T-cell (primary cell): ENCODE results near the gene LRRN4CL. TPM values are rescaled to one million over a fixed set of nuclear protein-coding genes. Genes with fewer than 3 reads are reported as not detected.

Experiments used
- ATAC-seq, 4 experiments: fragments of 200-7000 bp in 3 of 4; fragments of 150-1000 bp in 1 of 4; cut with Tn5 transposase; replicated peaks in 1 of 4; 1 replicate in 3 of 4; 2 replicates in 1 of 4; pipeline ENCODE4 v1.10.0; 2021; ENCODE audit warnings: moderate library complexity in 3 of 4, mild to moderate bottlenecking in 2 of 4, moderate number of reproducible peaks in 1 of 4
- CTCF ChIA-PET, 2 donors: fragments of 300-600 bp; sonication (Branson Sonifier 250); formaldehyde crosslinking; loops; one replicate each; lab custom pipeline; 2022; ENCODE audit warnings: antibody characterized with exemption in 2 of 2; lab: Charles Lee
- POLR2A ChIA-PET, 2 donors: fragments of 300-600 bp; sonication (Branson Sonifier 250); formaldehyde crosslinking; loops; one replicate each; lab custom pipeline; 2022; ENCODE audit warnings: antibody characterized with exemption in 2 of 2; lab: Charles Lee
- DNase-seq, 35 experiments: peaks; one replicate each; pipeline versions ENCODE4 v3.0.0 to v3.0.0-alpha.2; 2013 to 2023
- H3K27ac ChIP-seq: one replicate; pipeline ENCODE4 v1.5.1; 2013; ENCODE audit warnings: low read length
- H3K27me3 ChIP-seq, 2 experiments: replicated peaks in 1 of 2; 1 replicate in 1 of 2; 2 replicates in 1 of 2; pipeline versions ENCODE4 v1.6.1 to v1.7.0; 2013; ENCODE audit warnings: low read length in 1 of 2, mixed read lengths in 1 of 2; ENCODE audit not compliant: control insufficient read depth in 2 of 2, insufficient read depth in 2 of 2; ENCODE audit errors: extremely low read depth in 1 of 2
- H3K36me3 ChIP-seq, 2 donors: 1 replicate in 1 of 2; 2 replicates in 1 of 2; pipeline versions ENCODE4 v1.6.1 to v1.7.0; 2013; ENCODE audit warnings: low read length in 1 of 2; ENCODE audit not compliant: control insufficient read depth in 2 of 2, insufficient read depth in 1 of 2; ENCODE audit errors: extremely low read depth in 1 of 2
- H3K4me1 ChIP-seq, 2 experiments: 1 replicate in 1 of 2; 2 replicates in 1 of 2; pipeline versions ENCODE4 v1.6.1 to v1.7.0; 2013; ENCODE audit warnings: low read length in 2 of 2, mixed read lengths in 1 of 2; ENCODE audit not compliant: insufficient read depth in 2 of 2, control insufficient read depth in 1 of 2; ENCODE audit errors: extremely low read depth in 1 of 2
- H3K4me3 ChIP-seq, 2 donors: 1 replicate in 1 of 2; 2 replicates in 1 of 2; pipeline versions ENCODE4 v1.5.1 to v1.7.0; 2013; ENCODE audit warnings: mild to moderate bottlenecking in 2 of 2, low read length in 1 of 2, moderate library complexity in 1 of 2; ENCODE audit not compliant: control insufficient read depth in 1 of 2; ENCODE audit errors: extremely low read depth in 1 of 2
- H3K9me3 ChIP-seq: 2 replicates; pipeline ENCODE4 v1.7.0; 2013
- H3K27ac Mint-ChIP-seq, 2 donors: one replicate each; pipeline ENCODE4 v1.8.0; 2020 to 2021; ENCODE audit warnings: mild to moderate bottlenecking in 2 of 2, mixed read lengths in 2 of 2
- H3K27me3 Mint-ChIP-seq, 2 donors: one replicate each; pipeline ENCODE4 v1.8.0; 2021 to 2022; ENCODE audit warnings: mixed read lengths in 2 of 2
- H3K36me3 Mint-ChIP-seq: one replicate; pipeline ENCODE4 v1.8.0; 2021; ENCODE audit warnings: mixed read lengths
- H3K4me1 Mint-ChIP-seq, 3 donors: one replicate each; pipeline ENCODE4 v1.8.0; 2020 to 2022; ENCODE audit warnings: mixed read lengths in 3 of 3, mild to moderate bottlenecking in 1 of 3
- H3K4me3 Mint-ChIP-seq, 3 donors: one replicate each; pipeline ENCODE4 v1.8.0; 2020 to 2022; ENCODE audit warnings: mild to moderate bottlenecking in 3 of 3, mixed read lengths in 3 of 3, moderate library complexity in 3 of 3
- H3K9me3 Mint-ChIP-seq, 3 donors: one replicate each; pipeline ENCODE4 v1.8.0; 2020 to 2022; ENCODE audit warnings: mixed read lengths in 3 of 3
- WGBS: methylation state at CpG from one replicate; pipeline ENCODE4 v1.1.5; 2013; ENCODE audit warnings: missing lambda C conversion rate; ENCODE audit not compliant: insufficient coverage; 5-methylcytosine and 5-hydroxymethylcytosine counted together
- total RNA-seq, 35 experiments: library from RNA in 6 of 35; stranded (reverse) in 6 of 35; fragments of 120-200 nt in 1 of 35; gene quantifications; one replicate each; pipeline versions ENCODE4 v1.2.1 to v1.2.4 and lab custom pipeline; 2013 to 2026

Gene LRRN4CL
- total RNA-seq, 5 donors from 2014 or later (not counting 1 experiment from before 2014, with no cell fraction given): 0.14 to 0.29 (median 0.19) TPM; not detected in 1

DNA sequence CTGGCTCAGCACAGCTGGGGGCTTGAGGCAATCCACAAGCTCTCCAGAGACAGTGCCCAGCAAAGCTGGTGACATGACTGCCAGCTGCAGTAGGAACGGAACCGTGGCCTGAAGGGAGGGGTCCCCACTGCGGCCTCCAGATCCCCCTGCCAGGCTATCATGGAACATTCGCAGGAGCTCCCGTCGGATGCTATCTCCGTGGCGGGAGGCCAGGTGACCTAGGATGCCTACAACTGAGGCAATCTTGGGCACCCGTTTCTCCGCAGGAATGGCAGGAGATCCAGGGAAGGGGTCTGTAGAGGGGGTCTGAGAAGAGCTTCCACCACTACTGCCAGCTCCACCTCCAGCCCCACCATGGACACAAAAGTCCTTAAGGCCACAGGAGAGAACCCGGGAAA, 40.4 kb downstream of the LRRN4CL start:
- Mint-ChIP-seq H3K27me3 (no peaks in the 10 kb centered on the region), H3K27ac (no peak overlapping the region), H3K4me1 (peaks cover 42 to 46% (median 43%) of the 10 kb centered on the region in 3 donors), H3K4me3 (no peak overlapping the region), H3K9me3 (no peaks in the 10 kb centered on the region), H3K36me3 (peaks cover 7% of the 10 kb centered on the region)
- Histone ChIP-seq H3K27ac (no peak overlapping the region), H3K4me3 (no peak overlapping the region), H3K36me3 (peaks cover 9 to 33% of the 10 kb centered on the region in 2 donors), H3K27me3 (no peaks in the 10 kb centered on the region), H3K9me3 (no peaks in the 10 kb centered on the region), H3K4me1 (peaks cover 16 to 65% of the 10 kb centered on the region in 2 experiments)
- ATAC-seq: no peak
- no peak for DNase-seq
- WGBS: 98% methylated on average over 6 of the region's 11 CpGs
- CTCF ChIA-PET: no interaction called here
- POLR2A ChIA-PET: interaction anchor here (0.6 to 1.2 kb wide), 5 partner anchors 11 to 75 kb away, joined by 3 to 6 read pairs (median 3); partner anchors contain the start of genes C11orf98 (in 1 of the 2), CSKMT (in 1 of the 2) and EEF1G (in 1 of the 2)

DNA sequence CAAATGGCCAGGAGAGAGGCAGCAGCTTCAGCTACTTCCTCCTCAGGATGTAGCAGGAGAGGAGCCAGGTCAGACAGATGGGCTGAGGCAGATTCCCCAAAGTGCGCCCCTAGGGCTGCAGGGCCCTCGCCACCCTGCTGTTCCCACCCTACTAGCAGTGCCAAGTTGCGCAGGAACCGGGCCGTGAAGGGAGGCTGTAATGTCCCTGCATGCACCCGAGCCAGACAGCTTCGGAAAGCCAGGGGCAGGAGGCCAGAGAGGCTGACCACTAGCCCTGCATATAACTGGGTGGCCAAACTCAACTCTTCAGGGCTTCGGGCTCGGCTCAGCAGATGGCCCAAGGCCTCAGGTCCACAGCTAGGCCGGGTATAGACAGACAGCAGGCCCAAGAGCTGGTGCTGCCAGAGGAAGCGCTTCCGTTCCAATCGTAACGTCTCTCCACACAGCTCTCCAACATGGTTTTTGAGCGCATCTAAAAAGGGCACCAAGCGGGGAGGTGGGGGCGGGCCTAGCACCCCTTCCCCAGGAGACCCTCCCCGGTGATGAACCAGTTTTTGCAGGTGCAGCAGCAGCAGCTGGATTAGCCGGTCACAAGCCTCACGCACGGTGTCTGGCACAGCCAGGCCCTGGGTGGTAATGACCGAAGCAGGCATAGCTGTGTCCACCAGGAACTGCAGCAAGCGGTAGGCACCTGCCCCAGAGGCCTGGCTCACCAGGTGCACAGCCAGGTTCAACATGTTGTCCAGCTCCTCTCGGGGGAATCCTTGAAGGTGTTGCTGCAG, 41.0 kb downstream of the LRRN4CL start:
- 96% methylated on average over 18 of the region's 24 CpGs for WGBS
- ATAC-seq (no peak), DNase-seq (no peak)
- Mint-ChIP-seq H3K4me3 (no peak overlapping the region), H3K4me1 (peaks cover 38 to 42% (median 40%) of the 10 kb centered on the region in 3 donors), H3K36me3 (peaks cover 7% of the 10 kb centered on the region), H3K9me3 (no peaks in the 10 kb centered on the region), H3K27me3 (no peaks in the 10 kb centered on the region), H3K27ac (no peak overlapping the region)
- Histone ChIP-seq H3K27me3 (no peaks in the 10 kb centered on the region), H3K4me1 (peaks cover 16 to 60% of the 10 kb centered on the region in 2 experiments), H3K4me3 (no peak overlapping the region), H3K9me3 (no peaks in the 10 kb centered on the region), H3K36me3 (peaks cover 9 to 34% of the 10 kb centered on the region in 2 donors), H3K27ac (no peak overlapping the region)
- ChIA-PET POLR2A (interaction anchor here (0.8 to 1.2 kb wide), 2 partner anchors 26 to 75 kb away, joined by 3 read pairs; partner anchors contain the start of gene EEF1G (in 1 of the 2)), CTCF (no interaction called here)

DNA sequence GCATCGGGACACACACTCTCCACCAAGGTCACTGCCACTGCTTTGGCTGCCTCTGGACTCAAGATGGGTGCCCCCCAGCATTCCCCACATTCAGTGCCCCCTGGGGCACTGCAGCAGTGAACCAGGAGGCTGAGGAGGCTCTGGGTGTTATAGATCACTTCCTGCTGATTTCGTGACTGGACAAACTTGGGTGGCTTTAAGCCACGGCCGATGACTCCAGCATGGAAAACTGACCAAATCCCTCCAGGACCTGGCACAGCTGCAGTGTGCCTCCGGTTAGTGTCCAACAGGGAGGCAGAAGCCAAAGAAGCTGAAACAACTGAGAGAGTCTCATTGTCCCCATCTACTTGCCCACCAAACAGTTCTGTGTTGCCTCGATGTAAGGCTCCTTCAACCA, 41.7 kb downstream of the LRRN4CL start:
- POLR2A ChIA-PET: interaction anchor here (1.2 to 2.4 kb wide), 2 partner anchors 17 to 25 kb away, joined by 3 to 34 read pairs; partner anchors contain the start of genes C11orf98 (in 1 of the 2) and CSKMT (in 1 of the 2)
- Mint-ChIP-seq H3K36me3 (peaks cover 7% of the 10 kb centered on the region), H3K27me3 (no peaks in the 10 kb centered on the region), H3K27ac (no peak overlapping the region), H3K9me3 (no peaks in the 10 kb centered on the region), H3K4me3 (no peak overlapping the region), H3K4me1 (peaks cover 34 to 42% (median 40%) of the 10 kb centered on the region in 3 donors)
- Histone ChIP-seq H3K27ac (no peak overlapping the region), H3K36me3 (peaks cover 9 to 37% of the 10 kb centered on the region in 2 donors), H3K4me1 (peaks cover 16 to 55% of the 10 kb centered on the region in 2 experiments), H3K27me3 (no peaks in the 10 kb centered on the region), H3K4me3 (no peak overlapping the region), H3K9me3 (no peaks in the 10 kb centered on the region)
- no peak for DNase-seq
- WGBS: 91% methylated on average over 6 of the region's 6 CpGs
- CTCF ChIA-PET: no interaction called here
- ATAC-seq: no peak

DNA sequence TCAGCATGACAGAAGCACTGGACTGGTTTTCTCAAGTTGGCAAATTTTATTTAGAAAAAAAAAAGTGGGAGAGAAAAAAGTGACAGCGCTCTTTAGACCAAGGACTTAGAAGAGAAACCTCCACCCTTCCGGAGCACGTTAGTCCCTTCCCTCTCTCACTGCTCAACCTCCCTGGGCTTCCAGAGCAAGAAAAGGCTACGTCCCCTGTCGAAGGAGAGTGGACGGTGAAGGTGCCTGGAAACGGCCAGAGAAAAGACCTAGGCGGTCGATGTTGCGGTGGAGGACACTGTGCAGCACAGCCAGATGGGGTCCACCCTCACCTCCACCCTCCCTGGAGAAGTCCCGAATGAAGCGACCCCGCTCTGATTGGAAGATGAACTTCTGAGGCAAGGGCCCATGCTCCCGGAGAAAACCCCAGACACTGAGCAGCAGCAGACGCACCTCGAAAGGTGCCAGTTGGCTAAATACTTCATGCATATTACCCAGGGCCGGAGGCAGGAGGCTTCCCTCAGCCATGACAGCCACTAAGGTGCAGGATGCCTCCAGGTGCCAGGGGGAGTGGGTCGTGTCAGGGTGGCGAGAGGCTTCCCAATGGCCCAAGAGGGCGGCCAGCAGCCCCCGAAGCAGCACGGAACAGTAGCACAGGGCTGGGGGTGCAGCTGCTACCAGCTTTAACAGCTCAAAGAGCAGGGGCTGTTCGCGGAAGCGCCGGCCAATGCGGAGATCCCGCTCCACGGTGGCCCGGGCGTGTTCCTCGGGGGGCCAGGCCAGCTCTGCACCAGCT, 42.3 kb downstream of the LRRN4CL start:
- no peak for ATAC-seq
- 83% methylated on average over 26 of the region's 32 CpGs for WGBS
- peaks cover 9 to 38% of the 10 kb centered on the region in 2 donors for H3K36me3 ChIP-seq
- Mint-ChIP-seq H3K4me3 (peak overlapping the region; percentile 95 to 98 (median 97)), H3K27me3 (no peaks in the 10 kb centered on the region), H3K4me1 (peaks cover 28 to 39% (median 36%) of the 10 kb centered on the region in 3 donors), H3K27ac (peak overlapping the region; percentile 93 to 96), H3K9me3 (no peaks in the 10 kb centered on the region), H3K36me3 (peaks cover 7% of the 10 kb centered on the region)
- H3K27ac ChIP-seq: peak overlapping the region; percentile 38
- ChIA-PET CTCF (interaction anchor here (0.6 to 1.7 kb wide), 3 partner anchors 18 to 258 kb away, joined by 4 to 7 read pairs (median 7); partner anchors contain the start of genes C11orf98 (in 1 of the 2) and CSKMT (in 1 of the 2)), POLR2A (interaction anchor here in 1 of 2 donors (0.6 to 2.4 kb wide), 4 partner anchors 18 to 73 kb away, joined by 5 to 34 read pairs (median 8); partner anchors contain the start of genes C11orf98, CSKMT and EEF1G)
- DNase-seq: no peak
- H3K9me3 ChIP-seq: no peaks in the 10 kb centered on the region
- H3K4me1 ChIP-seq: peaks cover 14 to 49% of the 10 kb centered on the region in 2 experiments
- H3K4me3 ChIP-seq: peak overlapping the region in 1 of 2 donors; percentile 100
- no peaks in the 10 kb centered on the region for H3K27me3 ChIP-seq

DNA sequence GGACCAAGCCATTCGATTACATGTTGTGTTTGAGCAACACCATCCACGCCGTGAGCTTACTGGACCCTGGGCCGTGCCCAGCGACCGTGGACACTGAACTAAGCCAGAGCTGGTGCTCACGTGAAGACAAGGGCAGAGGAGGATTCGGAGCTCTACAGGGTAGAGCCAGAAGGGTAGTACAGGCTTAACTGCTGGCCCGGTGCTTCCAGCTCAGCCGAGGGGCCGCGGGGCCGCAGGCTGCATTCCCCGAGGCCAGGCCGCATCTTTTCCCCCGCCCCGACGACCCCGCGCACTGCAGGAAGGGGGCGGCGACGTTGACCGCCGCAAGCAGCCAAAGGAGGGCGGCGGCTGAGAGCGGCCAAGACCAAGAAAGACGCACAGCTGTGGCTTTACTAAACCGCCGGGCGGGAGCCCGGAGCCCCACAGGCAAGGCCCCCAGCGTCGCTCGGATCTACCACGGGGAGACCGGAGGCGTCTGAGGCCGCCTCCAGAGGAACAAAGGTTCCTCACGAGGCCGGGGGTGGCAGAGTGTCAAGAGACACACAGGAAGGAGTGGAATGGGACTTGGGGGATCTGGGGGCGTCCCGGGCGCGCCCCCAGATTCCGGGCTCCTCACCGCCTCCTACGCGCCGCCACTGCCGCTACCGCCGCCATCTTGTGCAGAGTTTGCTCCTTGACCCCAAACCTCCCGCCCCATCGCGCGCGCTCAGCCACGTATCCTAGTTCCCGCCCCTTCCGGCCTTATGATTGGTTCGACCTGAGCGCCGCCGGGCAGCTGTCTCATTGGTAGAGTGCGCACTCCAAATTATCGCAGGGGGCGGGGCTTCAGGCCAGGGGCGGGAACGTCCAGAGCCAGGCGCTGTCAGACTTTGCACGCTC, 43.1 kb downstream of the LRRN4CL start, which contains the start of gene GANAB:
GANAB (minus strand) TSS at position 668 of the 879 bp plus-strand sequence; CDS start at position 654, 14 bp downstream.
- WGBS: under 1% methylated on average over 62 of the region's 73 CpGs
- peak within 1 kb of the TSS; percentile 95 to 100 for H3K4me3 ChIP-seq
- Mint-ChIP-seq H3K27me3 (no peaks in the 10 kb centered on the region), H3K9me3 (no peaks in the 10 kb centered on the region), H3K4me3 (peak within 1 kb of the TSS; percentile 95 to 98 (median 97)), H3K27ac (peak within 1 kb of the TSS; percentile 93 to 96), H3K36me3 (peaks cover 7% of the 10 kb centered on the region), H3K4me1 (peaks cover 27 to 39% (median 36%) of the 10 kb centered on the region in 3 donors)
- ChIA-PET CTCF (interaction anchor here (0.6 to 1.7 kb wide), 5 partner anchors 19 to 257 kb away, joined by 3 to 7 read pairs (median 4); partner anchors contain the start of genes C11orf98 (in 1 of the 2) and CSKMT (in 1 of the 2)), POLR2A (interaction anchor here (0.6 to 2.4 kb wide), 7 partner anchors 9 to 83 kb away, joined by 3 to 34 read pairs (median 5); partner anchors contain the start of genes C11orf98 (in 2 of the 2), CSKMT (in 2 of the 2) and EEF1G (in 1 of the 2))
- DNase-seq: peak; percentile 96 to 100 (median 99)
- H3K36me3 ChIP-seq: peaks cover 9 to 38% of the 10 kb centered on the region in 2 donors
- no peaks in the 10 kb centered on the region for H3K27me3 ChIP-seq
- H3K4me1 ChIP-seq: peaks cover 11 to 47% of the 10 kb centered on the region in 2 experiments
- ATAC-seq: peak; percentile 98 to 99 (median 98)
- no peaks in the 10 kb centered on the region for H3K9me3 ChIP-seq
- H3K27ac ChIP-seq: peak within 1 kb of the TSS; percentile 94
